H1 (cell line): ENCODE measurements around the gene PCGF3.

ENCODE experiments used
- CREB1 ChIP-seq: IDR thresholded peaks from 2 replicates; pipeline ENCODE4 v1.6.1; 2012; ENCODE audit warnings: inconsistent platforms
- CTCF ChIP-seq, 3 experiments: IDR thresholded peaks; 1 replicate in 2 of 3; 2 replicates in 1 of 3; pipeline versions ENCODE4 v1.5.1 to v1.6.1; 2011; ENCODE audit warnings: low read length in 3 of 3, mild to moderate bottlenecking in 3 of 3, inconsistent platforms in 2 of 3, low read depth in 1 of 3, moderate library complexity in 1 of 3; ENCODE audit not compliant: insufficient read depth in 1 of 3; ENCODE audit errors: control extremely low read depth in 1 of 3
- EGR1 ChIP-seq: IDR thresholded peaks from 2 replicates; pipeline ENCODE4 v1.6.1; 2011; ENCODE audit warnings: low read depth, low read length, borderline replicate concordance
- GABPA ChIP-seq: IDR thresholded peaks from 2 replicates; pipeline ENCODE4 v1.6.1; 2011; ENCODE audit warnings: mild to moderate bottlenecking, low read length, moderate library complexity, borderline replicate concordance; ENCODE audit not compliant: insufficient read depth
- MAX ChIP-seq: IDR thresholded peaks from 2 replicates; pipeline ENCODE4 v1.6.1; 2012; ENCODE audit warnings: inconsistent platforms
- PHF8 ChIP-seq: fragments of 200-600 bp; sonication (generic); conservative IDR thresholded peaks from 2 replicates; pipeline ENCODE4 v1.7.1; 2012; ENCODE audit warnings: low read depth, mild to moderate bottlenecking, inconsistent platforms, low read length, moderate library complexity
- POLR2A ChIP-seq, 2 experiments: IDR thresholded peaks; 1 replicate in 1 of 2; 2 replicates in 1 of 2; pipeline ENCODE4 v1.6.1; 2011; ENCODE audit warnings: low read depth in 2 of 2, low read length in 2 of 2, mild to moderate bottlenecking in 2 of 2; ENCODE audit errors: control extremely low read depth in 1 of 2
- POLR2AphosphoS5 ChIP-seq: IDR thresholded peaks from 2 replicates; pipeline ENCODE4 v1.6.1; 2011; ENCODE audit warnings: low read depth, low read length

- TF ChIP-seq POLR2A (IDR thresholded peaks at IDR 0.05; ENCODE audit: control extremely low read depth in 1 of 2, low read depth in 2 of 2, low read length in 2 of 2) (no peak), CTCF (IDR thresholded peaks at IDR 0.05; ENCODE audit: control extremely low read depth in 1 of 3, insufficient read depth in 1 of 3, low read depth in 1 of 3, low read length in 3 of 3) (no peak), MAX (no peak), EGR1 (no peak), POLR2AphosphoS5 (no peak), CREB1 (no peak), GABPA (no peak), PHF8 (no peak)
These were observed 17.3 kb downstream of the PCGF3 start for GRCh38 chr4:722851-723360.
